Gastroesophageal sphincter (tissue), 3 donors: ENCODE data around the gene FREM1.

Source experiments
- EP300 ChIP-seq: sonication (generic); formaldehyde crosslinking; IDR thresholded peaks from one replicate; pipeline ENCODE4 v1.6.1; 2017; ENCODE audit warnings: antibody characterized with exemption, mild to moderate bottlenecking
- POLR2A ChIP-seq, 2 donors: fragments of 450-650 bp; IDR thresholded peaks; one replicate each; pipeline ENCODE4 v1.6.1; 2017; ENCODE audit warnings: antibody characterized with exemption in 2 of 2, mild to moderate bottlenecking in 2 of 2, moderate library complexity in 1 of 2
- TF ChIP-seq, protein P1 (sequence below), 4 experiments: fragments of 200-600 bp in 2 of 4; fragments of 450-650 bp in 2 of 4; sonication (generic) in 1 of 4; IDR thresholded peaks; one replicate each; pipeline ENCODE4 v1.5.1; 2017 to 2019; ENCODE audit warnings: antibody characterized with exemption in 4 of 4, mild to moderate bottlenecking in 2 of 4, moderate library complexity in 2 of 4

DNA sequence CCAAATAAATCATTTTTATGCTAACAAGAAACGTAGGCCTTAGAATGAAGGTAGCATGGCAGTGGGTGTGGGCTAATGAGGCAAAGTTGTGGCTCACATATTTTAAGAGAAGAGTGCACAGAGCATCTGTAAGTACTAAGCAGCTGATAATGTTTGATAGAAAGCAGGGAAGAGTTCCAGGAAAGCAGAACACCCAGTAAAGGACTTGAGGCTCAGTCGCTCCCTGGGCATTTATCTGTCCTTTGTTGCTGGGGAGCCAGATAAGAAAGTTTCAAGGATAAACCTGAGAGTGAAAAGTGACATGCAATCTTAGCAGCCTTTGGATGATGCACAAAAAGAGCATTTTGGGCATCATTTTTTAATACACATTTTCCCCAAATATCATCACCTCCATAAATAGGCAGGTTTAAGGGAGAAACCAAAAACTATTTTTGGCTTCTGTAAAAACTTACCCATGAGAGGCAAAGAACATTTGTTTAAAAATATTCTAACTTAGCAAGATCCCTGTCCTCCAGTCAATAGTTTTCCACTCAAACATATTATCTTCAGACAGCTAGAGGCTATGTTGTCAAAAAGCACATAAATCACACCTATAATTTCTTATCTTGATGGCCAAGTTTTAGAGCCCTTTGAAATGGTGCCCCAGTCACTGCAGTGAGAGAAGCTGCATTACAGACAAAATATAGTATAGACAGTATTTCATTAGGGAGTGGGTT lies 3.4 kb downstream of the FREM1 start:
- TF ChIP-seq, protein P1, sequence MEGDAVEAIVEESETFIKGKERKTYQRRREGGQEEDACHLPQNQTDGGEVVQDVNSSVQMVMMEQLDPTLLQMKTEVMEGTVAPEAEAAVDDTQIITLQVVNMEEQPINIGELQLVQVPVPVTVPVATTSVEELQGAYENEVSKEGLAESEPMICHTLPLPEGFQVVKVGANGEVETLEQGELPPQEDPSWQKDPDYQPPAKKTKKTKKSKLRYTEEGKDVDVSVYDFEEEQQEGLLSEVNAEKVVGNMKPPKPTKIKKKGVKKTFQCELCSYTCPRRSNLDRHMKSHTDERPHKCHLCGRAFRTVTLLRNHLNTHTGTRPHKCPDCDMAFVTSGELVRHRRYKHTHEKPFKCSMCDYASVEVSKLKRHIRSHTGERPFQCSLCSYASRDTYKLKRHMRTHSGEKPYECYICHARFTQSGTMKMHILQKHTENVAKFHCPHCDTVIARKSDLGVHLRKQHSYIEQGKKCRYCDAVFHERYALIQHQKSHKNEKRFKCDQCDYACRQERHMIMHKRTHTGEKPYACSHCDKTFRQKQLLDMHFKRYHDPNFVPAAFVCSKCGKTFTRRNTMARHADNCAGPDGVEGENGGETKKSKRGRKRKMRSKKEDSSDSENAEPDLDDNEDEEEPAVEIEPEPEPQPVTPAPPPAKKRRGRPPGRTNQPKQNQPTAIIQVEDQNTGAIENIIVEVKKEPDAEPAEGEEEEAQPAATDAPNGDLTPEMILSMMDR (IDR thresholded peaks at IDR 0.05), result no peak
- no peak for TF ChIP-seq POLR2A (IDR thresholded peaks at IDR 0.05)
- TF ChIP-seq EP300, result no peak
